ACHN (cell line): ENCODE results near the gene KIRREL1.

ENCODE experiments used
- DNase-seq: peaks from one replicate; pipeline ENCODE4 v3.0.0-alpha.2; 2015
- in situ Hi-C: cut with HindIII; loops from 2 replicates; pipeline ENCODE4 v1.10.0; 2017; ENCODE audit warnings: low sequenced_read_pairs, low pct_ligation_motif_present, low pct_unique_long_range_greater_than_20kb

KIRREL1 gene

GRCh38 chr1:158020886-158021620 lies 27.6 kb downstream of the KIRREL1 start:
- peak; percentile 50 for DNase-seq
- in situ Hi-C loops: no loop called here

- DNase-seq: no peak
- in situ Hi-C loops: no loop called here
These were observed 28.3 kb downstream of the KIRREL1 start for GRCh38 chr1:158021721-158022120.

GRCh38 chr1:158022554-158023312 lies 29.3 kb downstream of the KIRREL1 start:
- in situ Hi-C loops: no loop called here
- DNase-seq: no peak

- in situ Hi-C loops: no loop called here
These were observed 31.3 kb downstream of the KIRREL1 start for GRCh38 chr1:158024737-158025136.

GRCh38 chr1:158025576-158026230 lies 32.3 kb downstream of the KIRREL1 start:
- DNase-seq: no peak
- in situ Hi-C loops: no loop called here

More at GRCh38 chr1:158024737-158025136, 31.3 kb downstream of the KIRREL1 start:
- no peak for DNase-seq

GRCh38 chr1:158026651-158027050 lies 33.2 kb downstream of the KIRREL1 start:
- in situ Hi-C loops: no loop called here

GRCh38 chr1:158027508-158027907 lies 34.1 kb downstream of the KIRREL1 start:
- in situ Hi-C loops: no loop called here
- no peak for DNase-seq

More at GRCh38 chr1:158026651-158027050, 33.2 kb downstream of the KIRREL1 start:
- no peak for DNase-seq

GRCh38 chr1:158028969-158029368 lies 35.5 kb downstream of the KIRREL1 start:
- peak; percentile 48 for DNase-seq
- in situ Hi-C loops: no loop called here

- no peak for DNase-seq
- in situ Hi-C loops: no loop called here
These were observed 41.6 kb downstream of the KIRREL1 start for GRCh38 chr1:158035014-158035413.

- DNase-seq: peak; percentile 63
- in situ Hi-C loops: no loop called here
These were observed 42.6 kb downstream of the KIRREL1 start for GRCh38 chr1:158035976-158036583.

GRCh38 chr1:158037008-158037865 lies 43.8 kb downstream of the KIRREL1 start:
- in situ Hi-C loops: no loop called here

GRCh38 chr1:158037866-158038359 lies 44.5 kb downstream of the KIRREL1 start:
- in situ Hi-C loops: no loop called here

More at GRCh38 chr1:158037008-158037865, 43.8 kb downstream of the KIRREL1 start:
- DNase-seq: no peak

GRCh38 chr1:158038793-158039192 lies 45.3 kb downstream of the KIRREL1 start:
- in situ Hi-C loops: no loop called here
- no peak for DNase-seq

More at GRCh38 chr1:158037866-158038359, 44.5 kb downstream of the KIRREL1 start:
- peak; percentile 82 for DNase-seq

GRCh38 chr1:158039380-158039779 lies 45.9 kb downstream of the KIRREL1 start:
- in situ Hi-C loops: no loop called here
- DNase-seq: no peak

- DNase-seq: no peak
- in situ Hi-C loops: no loop called here
These were observed 46.9 kb downstream of the KIRREL1 start for GRCh38 chr1:158040323-158040722.

- in situ Hi-C loops: no loop called here
- no peak for DNase-seq
These were observed 49.8 kb downstream of the KIRREL1 start for GRCh38 chr1:158043232-158043631.

GRCh38 chr1:158045639-158046038 lies 52.2 kb downstream of the KIRREL1 start:
- in situ Hi-C loops: no loop called here
- peak; percentile 63 for DNase-seq
